GM21786 (cell line): ENCODE measurements around the gene BMAL2.
A peak's percentile ranks its signal among the peaks of the same experiment; 100 is the strongest.

Experiments used
- ATAC-seq: cut with Tn5 transposase; IDR thresholded peaks from one replicate; pipeline ENCODE4 v1.9.1; 2021; ENCODE audit not compliant: unreplicated experiment

Gene BMAL2

GRCh38 chr12:27319848-27320247, 12.8 kb upstream of the BMAL2 start:
- no peak for ATAC-seq

- ATAC-seq: no peak
Observed at GRCh38 chr12:27324530-27324929, 8.1 kb upstream of the BMAL2 start.

- no peak for ATAC-seq
Observed at GRCh38 chr12:27330846-27331245, 1.8 kb upstream of the BMAL2 start.

- peak; percentile 41 for ATAC-seq
Observed at GRCh38 chr12:27331291-27331926, 1.2 kb upstream of the BMAL2 start.

DNA sequence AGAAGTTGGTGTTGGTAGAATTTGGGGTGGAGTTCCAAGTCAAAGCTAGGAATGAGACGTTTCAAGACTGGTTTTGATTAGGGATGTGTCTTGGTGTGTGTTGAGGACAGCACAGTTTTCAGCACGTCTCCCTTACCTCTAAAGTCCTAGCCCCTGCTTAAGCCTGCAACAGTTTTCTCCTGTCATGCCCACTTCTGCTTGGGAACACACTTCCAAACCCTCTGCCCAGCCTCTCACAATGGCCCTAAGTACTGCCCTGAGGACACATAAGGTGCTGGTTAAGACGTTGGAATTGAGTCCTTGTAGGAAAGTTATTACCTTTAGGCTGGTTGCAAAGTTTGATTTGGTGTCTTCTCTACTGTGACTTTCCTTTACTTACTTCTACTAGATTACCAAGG, 710 bp upstream of the BMAL2 start:
- ATAC-seq: no peak

GRCh38 chr12:27332407-27332713, 276 bp upstream of the BMAL2 start:
- no peak for ATAC-seq

DNA sequence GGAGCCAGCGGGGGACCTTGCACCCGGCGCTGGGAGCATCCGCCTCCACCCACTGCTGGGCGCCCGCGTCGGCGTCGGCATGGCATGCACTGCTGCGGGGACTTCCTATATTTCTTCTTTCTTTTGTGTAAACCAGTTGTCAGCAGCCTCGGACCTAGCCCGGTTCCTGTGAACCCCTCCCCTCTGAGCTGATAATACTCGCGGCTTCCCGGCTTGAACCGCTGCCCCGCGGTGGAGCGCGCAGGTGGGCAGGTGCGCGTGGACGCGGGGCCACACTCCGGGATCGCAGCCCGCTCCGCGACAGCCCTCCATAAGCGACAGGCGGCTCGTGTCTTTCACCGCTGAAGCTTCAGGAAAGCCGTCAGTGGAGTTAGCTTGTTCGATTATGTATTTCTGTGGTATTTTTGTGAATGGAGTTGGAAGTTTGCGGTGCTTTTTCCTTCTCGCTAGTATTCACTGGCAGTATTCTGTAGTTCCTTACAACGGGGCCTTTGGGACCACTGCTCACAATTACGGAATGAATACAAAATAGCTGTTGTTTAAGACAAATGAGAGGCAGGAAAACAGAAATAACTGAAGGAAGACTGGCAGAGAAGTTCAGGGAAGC, 870 bp downstream of the BMAL2 start:
- peak; percentile 10 for ATAC-seq

DNA sequence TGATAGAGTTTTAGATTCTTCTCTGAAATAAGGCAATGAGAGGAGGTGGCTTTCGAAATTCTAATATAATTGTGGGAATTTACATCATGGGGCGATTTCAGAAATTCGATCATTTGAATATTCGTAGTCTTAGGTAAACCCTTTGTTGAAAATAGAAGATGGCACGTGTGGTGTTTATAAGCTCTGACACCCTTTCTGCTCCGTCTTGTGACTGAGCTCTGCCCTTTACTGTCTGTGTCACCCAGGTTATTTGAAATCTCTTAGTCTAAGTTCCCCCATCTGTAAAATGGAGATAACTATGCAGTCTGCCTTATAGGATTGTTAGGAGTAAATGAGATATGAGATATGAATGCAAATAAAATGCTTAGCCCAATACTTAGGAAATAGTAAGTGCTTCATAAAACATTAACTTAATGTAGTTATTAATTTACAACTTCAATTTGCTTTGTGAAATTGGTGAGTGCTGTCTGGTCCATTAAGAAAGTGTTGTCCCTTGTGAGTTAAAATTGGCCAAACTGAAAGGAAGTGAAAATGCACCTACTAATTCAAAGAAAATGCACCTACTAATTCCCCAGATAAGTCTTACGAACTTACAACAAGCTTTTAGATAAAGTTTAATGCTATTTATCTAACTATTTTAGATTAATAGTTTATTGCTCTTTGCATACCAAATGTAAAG, 1.5 kb downstream of the BMAL2 start:
- ATAC-seq: no peak

DNA sequence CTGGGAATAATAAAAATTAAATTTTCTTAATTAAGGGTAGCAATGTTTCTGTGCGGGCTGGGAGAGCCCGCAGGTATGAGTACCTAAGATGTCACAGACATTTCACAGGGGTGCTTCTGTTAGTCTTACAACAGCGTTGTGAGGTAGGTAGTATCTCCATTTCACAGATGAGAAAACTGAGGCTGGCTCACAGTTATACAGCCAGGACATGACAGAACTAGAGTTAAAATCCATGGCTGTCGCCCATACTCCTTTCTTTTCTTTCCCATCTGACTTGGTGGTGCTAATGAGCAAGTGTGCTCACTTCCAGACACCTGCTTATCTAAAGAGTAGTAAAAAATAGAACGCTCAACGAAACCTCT, 2.1 kb downstream of the BMAL2 start:
- ATAC-seq: no peak

DNA sequence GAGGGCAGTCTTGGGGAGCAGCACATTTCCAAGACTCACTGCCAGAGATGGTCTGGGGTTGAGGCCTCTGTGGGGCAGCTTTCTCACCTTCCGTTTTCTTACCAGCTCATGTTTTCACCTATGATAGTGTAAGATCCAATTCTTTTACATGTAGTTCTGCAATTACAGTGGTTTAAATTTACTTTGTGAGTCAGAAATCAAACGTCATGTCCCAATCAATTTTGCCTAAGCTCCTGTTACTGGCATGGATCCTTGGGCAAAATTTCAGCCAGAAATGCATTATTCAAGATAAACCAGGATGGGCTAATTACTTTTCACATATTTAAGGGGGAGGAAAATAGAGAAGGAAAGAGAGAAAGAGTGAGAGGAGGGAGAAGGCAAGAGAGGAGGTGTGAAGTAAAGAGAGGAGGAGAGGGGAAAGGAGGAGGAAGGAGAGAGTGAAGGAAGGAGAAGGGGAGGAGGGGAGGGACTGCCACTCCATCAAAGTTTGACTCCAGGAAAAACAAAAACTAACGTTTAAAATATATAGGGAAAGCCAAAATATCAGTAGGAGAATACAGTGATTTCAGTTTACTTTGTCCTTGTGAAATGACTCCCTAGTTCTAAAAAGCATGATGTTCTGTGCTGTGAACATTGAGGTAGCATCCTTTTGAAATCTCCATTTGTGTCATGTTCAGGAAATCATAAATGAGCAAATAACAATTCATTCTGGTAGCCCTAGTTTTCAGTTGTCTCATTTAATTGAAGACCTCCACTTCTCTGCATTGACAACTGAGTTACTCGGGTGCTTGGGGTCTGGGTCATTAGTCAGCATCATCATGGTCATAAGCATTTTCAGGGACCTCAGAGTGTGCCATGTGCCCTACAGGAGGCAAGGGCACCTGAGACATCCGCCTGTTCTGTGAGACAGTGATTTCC, 3.0 kb downstream of the BMAL2 start:
- no peak for ATAC-seq

DNA sequence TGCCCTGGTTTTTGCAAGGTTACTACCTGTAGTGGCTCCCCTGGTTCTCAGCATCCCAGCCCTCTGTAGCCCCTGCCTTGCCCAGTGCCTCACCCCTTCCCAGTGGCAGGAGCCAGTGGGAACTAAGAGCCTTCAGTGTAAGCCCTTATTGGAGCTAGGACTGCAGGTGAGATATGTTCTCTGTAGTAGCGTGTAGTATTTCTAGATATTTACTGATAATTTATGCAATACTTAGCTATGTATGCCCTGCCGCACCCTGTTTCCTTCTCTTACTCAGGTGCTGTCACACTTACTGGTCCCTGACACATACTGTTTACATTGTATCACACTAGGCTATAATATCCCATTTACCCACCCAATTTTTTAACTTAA, 3.6 kb downstream of the BMAL2 start:
- no peak for ATAC-seq

DNA sequence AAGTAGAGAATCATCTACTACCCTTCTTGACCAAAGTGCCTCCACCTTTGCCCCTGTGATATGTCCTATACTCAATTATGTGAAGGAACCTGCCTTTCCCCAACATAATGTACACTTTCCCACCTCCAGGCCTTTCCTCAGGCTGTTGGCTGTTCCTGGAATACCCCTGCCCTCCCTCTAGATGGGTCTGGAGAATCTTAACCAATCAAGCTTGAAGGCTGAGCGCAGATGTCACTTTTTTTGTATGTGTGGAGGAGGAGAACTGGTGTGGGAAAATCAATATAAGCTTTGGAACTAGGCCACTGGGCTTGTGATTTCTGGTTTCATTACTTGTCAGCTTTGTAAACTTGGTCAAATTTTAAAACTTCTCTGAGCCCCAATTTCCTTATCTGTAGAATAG, 4.7 kb downstream of the BMAL2 start:
- no peak for ATAC-seq

- ATAC-seq: no peak
Observed at GRCh38 chr12:27338473-27338872, 5.8 kb downstream of the BMAL2 start.

DNA sequence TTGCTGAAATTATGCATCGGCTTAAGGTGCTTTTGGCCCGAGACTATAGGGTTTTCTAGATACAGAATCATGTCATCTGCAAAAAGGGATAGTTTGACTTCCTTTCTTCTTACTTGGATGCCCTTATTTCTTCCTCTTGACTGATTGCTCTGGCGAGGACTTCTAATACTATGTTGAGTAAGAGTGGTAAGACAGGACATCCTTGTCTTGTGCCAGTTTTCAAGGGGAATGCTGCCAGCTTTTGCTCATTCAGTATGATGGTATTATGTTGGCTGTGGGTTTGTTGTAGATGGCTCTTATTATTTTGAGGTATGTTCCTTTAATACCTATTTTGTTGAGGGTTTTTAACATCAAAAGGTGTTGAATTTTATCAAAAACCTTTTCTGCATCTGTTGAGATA, 8.3 kb downstream of the BMAL2 start:
- ATAC-seq: no peak

GRCh38 chr12:27342536-27342935, 9.9 kb downstream of the BMAL2 start:
- no peak for ATAC-seq

- no peak for ATAC-seq
Observed at GRCh38 chr12:27343255-27344000, 10.8 kb downstream of the BMAL2 start.

DNA sequence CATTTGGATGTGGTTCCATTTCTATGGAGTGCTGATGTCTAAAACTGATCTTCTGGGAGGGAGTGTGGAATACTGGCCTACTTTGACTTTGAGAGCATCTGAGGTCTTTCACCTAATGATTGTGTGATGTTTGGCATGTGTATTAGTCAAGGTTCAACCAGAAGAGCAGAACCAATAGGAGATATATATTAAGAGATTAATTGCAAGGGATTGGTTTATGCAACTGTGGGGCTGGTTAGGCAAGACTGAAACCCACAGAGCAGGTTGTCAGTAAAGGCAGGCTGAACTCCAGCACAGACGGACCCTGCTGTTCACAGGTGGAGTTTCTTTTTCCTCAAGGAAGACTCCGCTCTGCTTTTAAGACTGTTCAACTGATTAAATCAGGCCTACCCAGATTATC, 11.6 kb downstream of the BMAL2 start:
- ATAC-seq: no peak

- no peak for ATAC-seq
Observed at GRCh38 chr12:27344760-27345159, 12.1 kb downstream of the BMAL2 start.

DNA sequence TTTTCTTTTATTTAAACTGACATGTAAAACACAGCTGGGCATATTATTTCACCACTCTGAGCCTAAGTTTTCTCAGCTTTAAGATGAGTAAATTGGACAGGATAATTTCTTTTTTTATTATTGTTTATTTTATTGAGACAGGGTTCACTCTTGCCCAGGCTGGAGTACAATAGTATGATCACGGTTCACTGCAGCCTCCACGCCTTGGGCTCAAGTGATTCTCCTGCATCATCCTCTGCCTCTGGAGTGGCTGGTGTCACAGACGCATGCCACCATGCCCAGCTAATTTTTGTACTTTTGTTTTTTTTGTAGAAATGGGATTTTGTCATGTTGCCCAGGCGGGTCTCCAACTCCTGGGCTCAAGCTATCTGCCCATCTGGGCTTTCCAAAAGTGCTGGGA, 12.7 kb downstream of the BMAL2 start:
- ATAC-seq: no peak

DNA sequence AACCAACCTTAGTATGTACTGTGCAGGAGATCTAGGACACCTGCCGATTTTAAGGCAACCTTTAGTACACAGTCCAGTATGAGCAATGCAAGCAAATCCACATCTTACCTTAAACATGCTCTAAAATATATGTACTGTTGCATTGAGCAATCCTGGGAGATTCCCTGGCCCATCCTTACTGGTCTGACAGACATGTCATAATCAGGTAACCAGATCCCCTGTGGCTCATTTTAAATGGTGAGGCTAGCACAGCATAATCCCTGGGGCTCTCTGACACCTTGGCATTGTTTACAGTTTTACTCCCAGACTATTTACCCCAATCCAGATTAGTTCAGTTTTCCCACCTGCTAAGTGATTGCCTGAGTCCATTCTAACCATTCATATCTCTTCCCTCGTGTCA, 15.1 kb downstream of the BMAL2 start:
- no peak for ATAC-seq

GRCh38 chr12:27351476-27351875, 18.8 kb downstream of the BMAL2 start:
- ATAC-seq: no peak
